ENCODE results near the gene CFDP1. TPM values are rescaled to one million over a fixed set of nuclear protein-coding genes. Genes with fewer than 3 reads are reported as not detected.
A peak's percentile ranks its signal among the peaks of the same experiment; 100 is the strongest.

Gene CFDP1
- total and polyA plus RNA-seq, 2 of the 13 experiments (the other 11 are each of a cell fraction or from before 2014, with no cell fraction given), result 78.6 to 153 TPM

DNA sequence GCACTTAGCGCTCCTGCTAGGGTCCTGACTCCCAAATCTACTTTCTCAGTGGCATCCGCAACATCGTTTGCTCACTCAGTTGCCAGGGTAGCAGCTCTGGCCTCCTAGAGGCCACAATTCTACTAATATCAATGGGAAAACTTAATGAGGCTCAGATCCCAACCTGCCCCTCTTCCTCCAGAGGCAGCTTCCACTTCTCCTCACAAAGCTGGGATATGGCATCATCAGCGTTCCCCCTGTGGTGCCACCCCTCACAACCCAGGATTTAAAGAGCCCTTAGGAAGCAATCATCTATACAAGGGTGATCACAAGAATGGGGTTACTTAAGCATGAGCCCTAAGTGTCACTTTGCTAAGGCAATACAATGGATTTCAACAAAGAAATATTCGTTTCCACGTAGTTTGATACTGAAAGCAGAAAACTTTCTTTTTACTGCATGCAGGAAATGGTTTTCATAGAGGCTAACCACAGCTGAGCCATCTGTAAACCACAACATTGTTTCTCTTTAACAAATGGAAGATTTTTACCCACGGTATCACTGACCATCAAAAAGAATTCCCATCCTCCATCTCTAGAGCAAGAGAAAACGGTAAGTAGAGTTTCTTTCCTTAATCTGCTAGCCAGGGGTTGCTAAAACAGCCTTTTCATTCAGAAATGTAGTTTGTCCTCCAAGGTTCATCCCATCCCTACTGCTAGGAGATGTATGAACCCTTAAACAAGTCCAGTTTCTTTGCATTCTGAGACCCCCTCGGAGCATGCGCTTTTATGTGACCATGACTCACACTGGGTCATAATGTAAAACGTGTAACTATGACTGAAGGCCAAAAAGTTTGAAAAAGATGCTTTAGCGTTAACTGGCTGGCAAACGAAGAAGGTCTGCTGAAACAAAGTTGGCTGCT lies 113.5 kb downstream of the CFDP1 start:
- Histone ChIP-seq H3K4me2 (ENCODE audit: low read depth, low read length) (no peak overlapping the region), H3K9me3 (ENCODE audit: low read length) (no peaks in the 10 kb centered on the region), H3K27me3 (ENCODE audit: control insufficient read depth in 1 of 2, insufficient read depth in 2 of 2, low read length in 2 of 2) (no peaks in the 10 kb centered on the region), H4K20me1 (ENCODE audit: insufficient read depth, low read length) (no peaks in the 10 kb centered on the region), H3K9ac (ENCODE audit: insufficient read depth, low read depth, low read length) (no peak overlapping the region), H2AFZ (ENCODE audit: low read length) (no peak overlapping the region), H3K79me2 (ENCODE audit: insufficient read depth, low read length) (no peaks in the 10 kb centered on the region), H3K4me3 (replicated peaks in 1 of 3; ENCODE audit: insufficient read depth in 1 of 3, low read depth in 2 of 3, low read length in 3 of 3) (no peak overlapping the region), H3K4me1 (ENCODE audit: insufficient read depth, low read length) (0 out of 2 replicates have a peak, but pooled peaks cover 5% of the 10 kb centered on the region), H3K36me3 (replicated peaks in 1 of 2; ENCODE audit: control insufficient read depth in 1 of 2, insufficient read depth in 2 of 2, low read length in 2 of 2) (peaks cover 2 to 4% of the 10 kb centered on the region in 2 experiments; a peak in 3 of 5 replicates), H3K27ac (ENCODE audit: extremely low read length, insufficient read depth, low read length) (no peak overlapping the region)
- no peak for ATAC-seq
- CTCF ChIA-PET (ENCODE audit: low intra/inter-chr PET ratio, low total read pairs), result no interaction called here
- no TSS peak for BruUV-seq (replicated peaks)
- POLR2A ChIA-PET, result interaction anchor here (1.2 to 2.1 kb wide), 3 partner anchors 10 to 13 kb away, joined by 3 to 6 read pairs (median 5); no protein-coding TSS in a partner anchor
- WGBS (ENCODE audit: low lambda C conversion rate), result 94% methylated on average over 13 of the region's 13 CpGs
- intact Hi-C loops (cut with micrococcal nuclease; ENCODE audit: unreplicated experiment) (no loop called here), in situ Hi-C loops (cut with HindIII; ENCODE audit: extremely low pct_ligation_motif_present, low pct_unique_long_range_greater_than_20kb) (no loop called here)
- no peak for DNase-seq (ENCODE audit: low spot score)
- no peak for FAIRE-seq
- TF ChIP-seq KLF12 (CRISPR knock-in tag; IDR thresholded peaks at IDR 0.05; ENCODE audit: borderline replicate concordance) (no peak), ZNF160 (CRISPR knock-in tag; IDR thresholded peaks at IDR 0.05) (no peak), RBM22 (optimal IDR thresholded peaks at IDR 0.05; ENCODE audit: low read length) (peak; percentile 69), ZSCAN31 (CRISPR knock-in tag; IDR thresholded peaks at IDR 0.05; ENCODE audit: low read depth) (no peak)
- TF ChIP-seq, protein P1, sequence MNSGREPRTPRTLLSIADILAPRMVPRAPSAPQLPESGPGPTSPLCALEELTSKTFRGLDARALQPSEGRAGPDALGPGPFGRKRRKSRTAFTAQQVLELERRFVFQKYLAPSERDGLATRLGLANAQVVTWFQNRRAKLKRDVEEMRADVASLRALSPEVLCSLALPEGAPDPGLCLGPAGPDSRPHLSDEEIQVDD (CRISPR knock-in tag; IDR thresholded peaks at IDR 0.05; ENCODE audit: borderline replicate concordance), result no peak

- ATAC-seq (no peak), DNase-seq (ENCODE audit: low spot score) (no peak), FAIRE-seq (no peak)
- H3K9ac ChIP-seq (ENCODE audit: insufficient read depth, low read depth, low read length), result no peak overlapping the region
- H3K27ac ChIP-seq (ENCODE audit: extremely low read length, insufficient read depth, low read length), result no peak overlapping the region
- no peaks in the 10 kb centered on the region for H3K79me2 ChIP-seq (ENCODE audit: insufficient read depth, low read length)
- intact Hi-C loops (cut with micrococcal nuclease; ENCODE audit: unreplicated experiment) (no loop called here), in situ Hi-C loops (cut with HindIII; ENCODE audit: extremely low pct_ligation_motif_present, low pct_unique_long_range_greater_than_20kb) (no loop called here)
- no peak overlapping the region for H3K4me2 ChIP-seq (ENCODE audit: low read depth, low read length)
- H3K4me3 ChIP-seq (replicated peaks in 1 of 3; ENCODE audit: insufficient read depth in 1 of 3, low read depth in 2 of 3, low read length in 3 of 3), result no peak overlapping the region
- ChIA-PET POLR2A (interaction anchor here (2.0 kb wide), 1 partner anchor 9 kb away, joined by 5 read pairs; no protein-coding TSS in a partner anchor), CTCF (ENCODE audit: low intra/inter-chr PET ratio, low total read pairs) (no interaction called here)
- no peaks in the 10 kb centered on the region for H3K9me3 ChIP-seq (ENCODE audit: low read length)
- BruUV-seq (replicated peaks), result no TSS peak
- H3K36me3 ChIP-seq (replicated peaks in 1 of 2; ENCODE audit: control insufficient read depth in 1 of 2, insufficient read depth in 2 of 2, low read length in 2 of 2), result peaks cover 2 to 4% of the 10 kb centered on the region in 2 experiments; a peak in 3 of 5 replicates
- WGBS (ENCODE audit: low lambda C conversion rate), result 99% methylated on average over 3 of the region's 3 CpGs
- no peaks in the 10 kb centered on the region for H3K27me3 ChIP-seq (ENCODE audit: control insufficient read depth in 1 of 2, insufficient read depth in 2 of 2, low read length in 2 of 2)
- no peaks in the 10 kb centered on the region for H4K20me1 ChIP-seq (ENCODE audit: insufficient read depth, low read length)
- 0 out of 2 replicates have a peak, but pooled peaks cover 5% of the 10 kb centered on the region for H3K4me1 ChIP-seq (ENCODE audit: insufficient read depth, low read length)
- H2AFZ ChIP-seq (ENCODE audit: low read length), result no peak overlapping the region
- TF ChIP-seq ZBTB42 (CRISPR knock-in tag; IDR thresholded peaks at IDR 0.05) (no peak), FOXO4 (CRISPR knock-in tag; conservative IDR thresholded peaks at IDR 0.05) (no peak), KLF13 (CRISPR knock-in tag; IDR thresholded peaks at IDR 0.05) (no peak), DNMT3B (CRISPR knock-in tag; conservative IDR thresholded peaks at IDR 0.05) (no peak)
- TF ChIP-seq, protein P2, sequence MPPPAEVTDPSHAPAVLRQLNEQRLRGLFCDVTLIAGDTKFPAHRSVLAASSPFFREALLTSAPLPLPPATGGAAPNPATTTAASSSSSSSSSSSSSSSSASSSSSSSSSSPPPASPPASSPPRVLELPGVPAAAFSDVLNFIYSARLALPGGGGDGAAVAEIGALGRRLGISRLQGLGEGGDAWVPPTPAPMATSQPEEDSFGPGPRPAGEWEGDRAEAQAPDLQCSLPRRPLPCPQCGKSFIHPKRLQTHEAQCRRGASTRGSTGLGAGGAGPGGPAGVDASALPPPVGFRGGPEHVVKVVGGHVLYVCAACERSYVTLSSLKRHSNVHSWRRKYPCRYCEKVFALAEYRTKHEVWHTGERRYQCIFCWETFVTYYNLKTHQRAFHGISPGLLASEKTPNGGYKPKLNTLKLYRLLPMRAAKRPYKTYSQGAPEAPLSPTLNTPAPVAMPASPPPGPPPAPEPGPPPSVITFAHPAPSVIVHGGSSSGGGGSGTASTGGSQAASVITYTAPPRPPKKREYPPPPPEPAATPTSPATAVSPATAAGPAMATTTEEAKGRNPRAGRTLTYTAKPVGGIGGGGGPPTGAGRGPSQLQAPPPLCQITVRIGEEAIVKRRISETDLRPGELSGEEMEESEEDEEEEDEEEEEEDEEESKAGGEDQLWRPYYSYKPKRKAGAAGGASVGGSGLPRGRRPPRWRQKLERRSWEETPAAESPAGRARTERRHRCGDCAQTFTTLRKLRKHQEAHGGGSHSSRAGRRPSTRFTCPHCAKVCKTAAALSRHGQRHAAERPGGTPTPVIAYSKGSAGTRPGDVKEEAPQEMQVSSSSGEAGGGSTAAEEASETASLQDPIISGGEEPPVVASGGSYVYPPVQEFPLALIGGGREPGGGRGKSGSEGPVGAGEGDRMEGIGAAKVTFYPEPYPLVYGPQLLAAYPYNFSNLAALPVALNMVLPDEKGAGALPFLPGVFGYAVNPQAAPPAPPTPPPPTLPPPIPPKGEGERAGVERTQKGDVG (CRISPR knock-in tag; IDR thresholded peaks at IDR 0.05; ENCODE audit: borderline replicate concordance), result no peak
These were observed 114.6 kb downstream of the CFDP1 start for GRCh38 chr16:75318737-75319136.

Measured in HepG2 (cell line).